H9 (cell line): ENCODE measurements around the gene KRTDAP. TPM values are rescaled to one million over a fixed set of nuclear protein-coding genes. Genes with fewer than 3 reads are reported as not detected.

Experiments
- DNase-seq: peaks from one replicate; pipeline ENCODE4 v3.0.0-alpha.2; 2017
- H2AFZ ChIP-seq: one replicate; pipeline ENCODE4 v1.6.1; 2013; ENCODE audit warnings: mild to moderate bottlenecking, low read length, control low read depth, moderate library complexity
- H2AK5ac ChIP-seq: 2 replicates; pipeline ENCODE4 v1.6.1; 2013; ENCODE audit warnings: low read length, control low read depth, mixed read lengths; ENCODE audit not compliant: insufficient read length
- H2BK120ac ChIP-seq: one replicate; pipeline ENCODE4 v1.6.1; 2013; ENCODE audit warnings: low read depth, mild to moderate bottlenecking, low read length, control low read depth, inconsistent platforms; ENCODE audit not compliant: poor library complexity, severe bottlenecking
- H2BK12ac ChIP-seq: 2 replicates; pipeline ENCODE4 v1.6.1; 2013; ENCODE audit warnings: low read length, control low read depth, mixed read lengths, low read depth; ENCODE audit not compliant: insufficient read length
- H2BK15ac ChIP-seq: 2 replicates; pipeline ENCODE4 v1.6.1; 2013; ENCODE audit warnings: low read depth, low read length, control low read depth
- H2BK20ac ChIP-seq: one replicate; pipeline ENCODE4 v1.6.1; 2013; ENCODE audit warnings: low read depth, mild to moderate bottlenecking, low read length, control low read depth, inconsistent platforms; ENCODE audit not compliant: poor library complexity, severe bottlenecking
- H2BK5ac ChIP-seq: 2 replicates; pipeline ENCODE4 v1.6.1; 2013; ENCODE audit warnings: low read length, control low read depth, mixed read lengths; ENCODE audit not compliant: insufficient read length
- H3K14ac ChIP-seq: 2 replicates; pipeline ENCODE4 v1.6.1; 2013; ENCODE audit warnings: low read length, control low read depth; ENCODE audit not compliant: insufficient read depth
- H3K18ac ChIP-seq: 2 replicates; pipeline ENCODE4 v1.6.1; 2013; ENCODE audit warnings: low read depth, mild to moderate bottlenecking, mixed read lengths, low read length, control low read depth; ENCODE audit not compliant: insufficient read length
- H3K23ac ChIP-seq: 2 replicates; pipeline ENCODE4 v1.6.1; 2013; ENCODE audit warnings: low read length, control low read depth, mixed read lengths, low read depth; ENCODE audit not compliant: insufficient read length
- H3K23me2 ChIP-seq: 2 replicates; pipeline ENCODE4 v1.6.1; 2013; ENCODE audit warnings: low read depth, mild to moderate bottlenecking, mixed read lengths, low read length, control low read depth; ENCODE audit not compliant: insufficient read length, poor library complexity, severe bottlenecking
- H3K27ac ChIP-seq: 2 replicates; pipeline ENCODE4 v1.5.1; 2013; ENCODE audit warnings: low read length, control low read depth, mixed read lengths, low read depth; ENCODE audit not compliant: insufficient read length
- H3K27me3 ChIP-seq: 2 replicates; pipeline ENCODE4 v1.6.1; 2013; ENCODE audit warnings: low read length, control low read depth, inconsistent platforms; ENCODE audit not compliant: insufficient read depth
- H3K4ac ChIP-seq: 2 replicates; pipeline ENCODE4 v1.6.1; 2013; ENCODE audit warnings: low read depth, mild to moderate bottlenecking, control low read depth, inconsistent platforms, low read length, moderate library complexity
- H3K4me1 ChIP-seq: 2 replicates; pipeline ENCODE4 v1.6.1; 2013; ENCODE audit warnings: low read length, control low read depth, inconsistent platforms; ENCODE audit not compliant: insufficient read depth
- H3K4me2 ChIP-seq: 2 replicates; pipeline ENCODE4 v1.6.1; 2013; ENCODE audit warnings: low read length, control low read depth, mixed read lengths; ENCODE audit not compliant: insufficient read length, insufficient read depth
- H3K56ac ChIP-seq: 2 replicates; pipeline ENCODE4 v1.6.1; 2013; ENCODE audit warnings: low read depth, mild to moderate bottlenecking, mixed read lengths, low read length, control low read depth; ENCODE audit not compliant: insufficient read length
- H3K79me1 ChIP-seq: 2 replicates; pipeline ENCODE4 v1.6.1; 2013; ENCODE audit warnings: low read depth, mild to moderate bottlenecking, moderate library complexity, low read length, control low read depth, inconsistent platforms; ENCODE audit not compliant: insufficient read depth, poor library complexity, severe bottlenecking
- H3K79me2 ChIP-seq: 2 replicates; pipeline ENCODE4 v1.6.1; 2013; ENCODE audit warnings: low read length, control low read depth, inconsistent platforms; ENCODE audit not compliant: insufficient read depth
- H3K9ac ChIP-seq: 2 replicates; pipeline ENCODE4 v1.6.1; 2013; ENCODE audit warnings: low read length, control low read depth, mixed read lengths; ENCODE audit not compliant: insufficient read length; ENCODE audit errors: extremely low read depth
- H3K9me3 ChIP-seq: one replicate; pipeline ENCODE4 v1.6.1; 2013; ENCODE audit warnings: low read depth, low read length, inconsistent platforms; ENCODE audit not compliant: control insufficient read depth
- H3T11ph ChIP-seq: one replicate; pipeline ENCODE4 v1.6.1; 2013; ENCODE audit warnings: mild to moderate bottlenecking, low read length, control low read depth, inconsistent platforms
- H4K20me1 ChIP-seq: one replicate; pipeline ENCODE4 v1.6.1; 2013; ENCODE audit not compliant: control insufficient read depth, insufficient read length, insufficient read depth
- H4K5ac ChIP-seq: 2 replicates; pipeline ENCODE4 v1.6.1; 2013; ENCODE audit warnings: low read depth, mild to moderate bottlenecking, mixed read lengths, low read length, control low read depth; ENCODE audit not compliant: insufficient read length
- H4K8ac ChIP-seq: replicated peaks from 2 replicates; pipeline ENCODE4 v1.6.1; 2013; ENCODE audit warnings: low read length, control low read depth, mixed read lengths, low read depth; ENCODE audit not compliant: insufficient read length
- H4K91ac ChIP-seq: 2 replicates; pipeline ENCODE4 v1.6.1; 2013; ENCODE audit warnings: low read depth, mild to moderate bottlenecking, moderate library complexity, mixed read lengths, low read length, control low read depth; ENCODE audit not compliant: insufficient read length
- H3K27ac Mint-ChIP-seq, 3 experiments: 2 replicates in 2 of 3; 3 replicates in 1 of 3; pipeline ENCODE4 v1.8.0; 2020 to 2021; ENCODE audit warnings: mixed read lengths in 3 of 3, mild to moderate bottlenecking in 1 of 3, moderate library complexity in 1 of 3
- H3K27me3 Mint-ChIP-seq: 2 replicates; pipeline ENCODE4 v1.8.0; 2021; ENCODE audit warnings: low read depth, mild to moderate bottlenecking, moderate library complexity, mixed read lengths
- H3K36me3 Mint-ChIP-seq, 3 experiments: 2 replicates in 2 of 3; 3 replicates in 1 of 3; pipeline ENCODE4 v1.8.0; 2020 to 2021; ENCODE audit warnings: low read depth in 3 of 3, mixed read lengths in 3 of 3; ENCODE audit not compliant: insufficient read depth in 1 of 3
- H3K4me1 Mint-ChIP-seq, 2 experiments: 2 replicates each; pipeline ENCODE4 v1.8.0; 2020; ENCODE audit warnings: mixed read lengths in 2 of 2
- H3K4me3 Mint-ChIP-seq, 2 experiments: 2 replicates in 1 of 2; 3 replicates in 1 of 2; pipeline ENCODE4 v1.8.0; 2020 to 2021; ENCODE audit warnings: mild to moderate bottlenecking in 2 of 2, mixed read lengths in 2 of 2, moderate library complexity in 1 of 2
- H3K9me3 Mint-ChIP-seq, 2 experiments: 2 replicates in 1 of 2; 3 replicates in 1 of 2; pipeline ENCODE4 v1.8.0; 2020; ENCODE audit warnings: mild to moderate bottlenecking in 2 of 2, mixed read lengths in 2 of 2, moderate library complexity in 1 of 2
- CTCF ChIP-seq: fragments of 200-600 bp; sonication (generic); conservative IDR thresholded peaks from 3 replicates; pipeline ENCODE4 v1.8.0; 2021; ENCODE audit warnings: antibody characterized with exemption, mild to moderate bottlenecking
- WGBS: extraction: QIAGEN DNeasy Blood & Tissue Kit; methylation state at CpG from one replicate; pipeline ENCODE4 v1.1.7; 2013; ENCODE audit warnings: missing lambda C conversion rate, low lambda C conversion rate, mixed read lengths; ENCODE audit not compliant: insufficient read length; ENCODE audit errors: extremely low coverage; 5-methylcytosine and 5-hydroxymethylcytosine counted together
- total RNA-seq: library from RNA; stranded (reverse); gene quantifications from 2 replicates; pipeline ENCODE4 v1.2.1, GENCODE V29; 2021

The KRTDAP gene
- total RNA-seq, 1 experiment from 2014 or later, result 0.87 TPM

GRCh38 chr19:35529241-35530218 is 39.3 kb upstream of the KRTDAP start:
- H2BK15ac ChIP-seq, result no peak overlapping the region
- no peak overlapping the region for H3K27ac ChIP-seq
- Mint-ChIP-seq H3K9me3 (no peaks in the 10 kb centered on the region), H3K27me3 (peaks cover 76% of the 10 kb centered on the region), H3K36me3 (no peaks in the 10 kb centered on the region; a peak in 2 of 7 replicates), H3K27ac (no peak overlapping the region), H3K4me1 (peaks cover 20 to 24% of the 10 kb centered on the region in 2 experiments), H3K4me3 (no peak overlapping the region)
- no peaks in the 10 kb centered on the region for H3K79me2 ChIP-seq
- H2BK5ac ChIP-seq, result no peak overlapping the region
- no peak overlapping the region for H3K4me2 ChIP-seq
- no peaks in the 10 kb centered on the region for H3K4me1 ChIP-seq
- no peak overlapping the region for H3K18ac ChIP-seq
- no peak overlapping the region for H3K4ac ChIP-seq
- H3K27me3 ChIP-seq, result no peaks in the 10 kb centered on the region
- H4K8ac ChIP-seq, result no peak overlapping the region
- no peak overlapping the region for H3T11ph ChIP-seq
- no peak overlapping the region for H2AFZ ChIP-seq
- no peak for DNase-seq
- no peak overlapping the region for H3K56ac ChIP-seq
- WGBS, result no CpG with 5 or more reads among the region's 19 CpGs
- H3K23ac ChIP-seq, result no peak overlapping the region
- no peak overlapping the region for H2AK5ac ChIP-seq
- no peak overlapping the region for H3K14ac ChIP-seq
- no peak overlapping the region for H2BK120ac ChIP-seq
- no peak overlapping the region for H3K9ac ChIP-seq
- no peaks in the 10 kb centered on the region for H3K9me3 ChIP-seq
- no peak overlapping the region for H2BK12ac ChIP-seq
- peaks cover 3% of the 10 kb centered on the region for H3K23me2 ChIP-seq
- no peaks in the 10 kb centered on the region for H4K20me1 ChIP-seq
- no peak overlapping the region for H4K91ac ChIP-seq
- no peak for TF ChIP-seq CTCF
- H3K79me1 ChIP-seq, result no peaks in the 10 kb centered on the region
- H4K5ac ChIP-seq, result no peak overlapping the region
- no peak overlapping the region for H2BK20ac ChIP-seq
